Inflammatory macrophage treated with lipopolysaccharide for 4 hours (primary cell): Measurements from ENCODE around the gene RMDN2.
"Not testable (repeated sequence)": the region's sequence is repeated elsewhere in the genome, so short reads cannot be mapped to it uniquely, and the experiment has no call there.

Experiments
- DNase-seq: peaks from one replicate; pipeline ENCODE4 v3.0.0-alpha.2; 2020

RMDN2 gene

GRCh38 chr2:37898448-37898847 lies 26.6 kb upstream of the RMDN2 start:
- no peak for DNase-seq

GRCh38 chr2:37902991-37903390 lies 22.1 kb upstream of the RMDN2 start:
- DNase-seq: no peak

GRCh38 chr2:37904425-37904824 lies 20.7 kb upstream of the RMDN2 start:
- no peak for DNase-seq

- DNase-seq: no peak
Observed at GRCh38 chr2:37904993-37905392, 20.1 kb upstream of the RMDN2 start.

GRCh38 chr2:37906131-37906530 lies 19.0 kb upstream of the RMDN2 start:
- DNase-seq: peak; percentile 19

- DNase-seq: no peak
Observed at GRCh38 chr2:37907501-37908225, 17.4 kb upstream of the RMDN2 start.

GRCh38 chr2:37911296-37911873 lies 13.7 kb upstream of the RMDN2 start:
- DNase-seq: peak; percentile 33

- DNase-seq: no peak
Observed at GRCh38 chr2:37912056-37912455, 13.0 kb upstream of the RMDN2 start.

- no peak for DNase-seq
Observed at GRCh38 chr2:37912616-37913015, 12.5 kb upstream of the RMDN2 start.

- no peak for DNase-seq
Observed at GRCh38 chr2:37914340-37914739, 10.7 kb upstream of the RMDN2 start.

GRCh38 chr2:37915773-37916172 lies 9.3 kb upstream of the RMDN2 start:
- no peak for DNase-seq

- DNase-seq: no peak
Observed at GRCh38 chr2:37916512-37917082, 8.5 kb upstream of the RMDN2 start.

- DNase-seq: no peak
Observed at GRCh38 chr2:37917281-37918228, 7.5 kb upstream of the RMDN2 start.

GRCh38 chr2:37918742-37919186 lies 6.3 kb upstream of the RMDN2 start:
- no peak for DNase-seq

GRCh38 chr2:37919631-37920032 lies 5.5 kb upstream of the RMDN2 start:
- no peak for DNase-seq

GRCh38 chr2:37920570-37920969 lies 4.5 kb upstream of the RMDN2 start:
- DNase-seq: no peak

GRCh38 chr2:37921781-37922180 lies 3.3 kb upstream of the RMDN2 start:
- DNase-seq: no peak

GRCh38 chr2:37923308-37924055 lies 1.6 kb upstream of the RMDN2 start:
- no peak for DNase-seq

- DNase-seq: no peak
Observed at GRCh38 chr2:37926635-37927034, 1.5 kb downstream of the RMDN2 start.

GRCh38 chr2:37928377-37928776 lies 3.3 kb downstream of the RMDN2 start:
- peak; percentile 83 for DNase-seq

GRCh38 chr2:37930392-37930791 lies 5.3 kb downstream of the RMDN2 start:
- not testable (repeated sequence) for DNase-seq

GRCh38 chr2:37932873-37933272 lies 7.8 kb downstream of the RMDN2 start:
- not testable (repeated sequence) for DNase-seq
